ENCODE data around the gene PHOSPHO2. TPM values are rescaled to one million over a fixed set of nuclear protein-coding genes. Genes with fewer than 3 reads are reported as not detected.

Gene PHOSPHO2
- total RNA-seq, 1 donor from 2014 or later = 3.6 TPM

GRCh38 chr2:169670215-169670651, 24.0 kb upstream of the PHOSPHO2 start:
- no peak for TF ChIP-seq CTCF (conservative IDR thresholded peaks at IDR 0.05; ENCODE audit: low read depth, low read length)
- no peak overlapping the region for H3K4me3 ChIP-seq (ENCODE audit: low read depth, low read length)
- DNase-seq (ENCODE audit: low read depth) = no peak

- no peak overlapping the region for H3K4me3 ChIP-seq (ENCODE audit: low read depth, low read length)
- no peak for TF ChIP-seq CTCF (conservative IDR thresholded peaks at IDR 0.05; ENCODE audit: low read depth, low read length)
- DNase-seq (ENCODE audit: low read depth) = no peak
Measured at GRCh38 chr2:169670937-169671336, 23.3 kb upstream of the PHOSPHO2 start.

- no peak for DNase-seq (ENCODE audit: low read depth)
- no peak overlapping the region for H3K4me3 ChIP-seq (ENCODE audit: low read depth, low read length)
- TF ChIP-seq CTCF (conservative IDR thresholded peaks at IDR 0.05; ENCODE audit: low read depth, low read length) = no peak
Measured at GRCh38 chr2:169672406-169672805, 21.9 kb upstream of the PHOSPHO2 start.

GRCh38 chr2:169673106-169673505, 21.2 kb upstream of the PHOSPHO2 start:
- no peak overlapping the region for H3K4me3 ChIP-seq (ENCODE audit: low read depth, low read length)
- DNase-seq (ENCODE audit: low read depth) = no peak
- TF ChIP-seq CTCF (conservative IDR thresholded peaks at IDR 0.05; ENCODE audit: low read depth, low read length) = no peak

- no peak overlapping the region for H3K4me3 ChIP-seq (ENCODE audit: low read depth, low read length)
- no peak for DNase-seq (ENCODE audit: low read depth)
- TF ChIP-seq CTCF (conservative IDR thresholded peaks at IDR 0.05; ENCODE audit: low read depth, low read length) = no peak
Measured at GRCh38 chr2:169673921-169674320, 20.3 kb upstream of the PHOSPHO2 start.

GRCh38 chr2:169676357-169676756, 17.9 kb upstream of the PHOSPHO2 start:
- no peak overlapping the region for H3K4me3 ChIP-seq (ENCODE audit: low read depth, low read length)
- no peak for DNase-seq (ENCODE audit: low read depth)
- TF ChIP-seq CTCF (conservative IDR thresholded peaks at IDR 0.05; ENCODE audit: low read depth, low read length) = peak; percentile 41

GRCh38 chr2:169676850-169677249, 17.4 kb upstream of the PHOSPHO2 start:
- no peak for TF ChIP-seq CTCF (conservative IDR thresholded peaks at IDR 0.05; ENCODE audit: low read depth, low read length)
- H3K4me3 ChIP-seq (ENCODE audit: low read depth, low read length) = no peak overlapping the region
- DNase-seq (ENCODE audit: low read depth) = no peak

Data from epithelial cell of proximal tubule (primary cell).